Measurements from ENCODE around the gene P2RY6. TPM values are rescaled to one million over a fixed set of nuclear protein-coding genes. Genes with fewer than 3 reads are reported as not detected.

P2RY6 gene
- total RNA-seq, 1 experiment from 2014 or later, result 0.15 TPM

DNA sequence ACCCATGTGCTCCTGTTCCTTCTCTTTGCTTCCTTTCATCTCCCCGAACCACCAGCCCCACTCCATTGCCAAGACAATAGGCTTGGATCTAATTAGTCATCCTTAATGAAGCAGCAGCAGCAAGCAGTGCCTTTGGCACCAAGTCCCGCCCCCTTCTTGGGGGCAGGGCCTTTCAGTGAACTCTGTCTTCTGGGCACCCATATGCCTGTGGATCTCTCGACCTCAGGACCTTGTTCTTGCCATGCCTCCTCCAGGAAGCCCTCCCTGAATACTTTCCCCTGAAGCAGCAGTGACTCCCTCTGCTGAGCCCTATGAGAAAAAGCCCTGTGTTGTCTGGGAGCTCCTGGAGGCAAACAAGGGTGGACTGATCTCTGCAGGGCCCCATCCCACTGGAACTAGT is 68.0 kb downstream of the P2RY6 start:
- Histone ChIP-seq H3K4me1 (ENCODE audit: control insufficient read depth in 1 of 2, insufficient read depth in 2 of 2, low read length in 2 of 2) (peaks cover 5 to 6% of the 10 kb centered on the region in 2 experiments), H3K36me3 (ENCODE audit: control insufficient read depth in 1 of 2, insufficient read depth in 2 of 2, low read length in 2 of 2) (no peaks in the 10 kb centered on the region), H3K9me2 (ENCODE audit: insufficient read depth) (no peaks in the 10 kb centered on the region), H3K9ac (ENCODE audit: low read length) (no peak overlapping the region), H3K79me2 (ENCODE audit: insufficient read depth, low read length) (no peaks in the 10 kb centered on the region), H4K20me1 (ENCODE audit: insufficient read depth) (no peaks in the 10 kb centered on the region), H3K4me3 (replicated peaks in 1 of 2; ENCODE audit: low read depth in 1 of 2, low read length in 2 of 2) (no peak overlapping the region), H3K27ac (ENCODE audit: low read depth, low read length) (no peak overlapping the region), H2AFZ (ENCODE audit: low read depth, low read length, poor library complexity, severe bottlenecking) (no peak overlapping the region), H3K4me2 (ENCODE audit: low read length) (no peak overlapping the region), H3K9me3 (ENCODE audit: control insufficient read depth in 1 of 2, insufficient read depth in 1 of 2, low read depth in 1 of 2, low read length in 2 of 2) (no peaks in the 10 kb centered on the region), H3K27me3 (ENCODE audit: insufficient read depth, low read length) (no peaks in the 10 kb centered on the region)
- ChIA-PET POLR2A (no interaction called here), RAD21 (ENCODE audit: low non-redundant PET in 1 of 2, low total read pairs in 2 of 2, uncharacterized antibody in 2 of 2, unreplicated experiment in 2 of 2) (no interaction called here), CTCF (interaction anchor here (2.7 kb wide), 1 partner anchor 11 kb away, joined by 9 read pairs; no protein-coding TSS in a partner anchor)
- ATAC-seq (no peak), DNase-seq (ENCODE audit: low read depth, low spot score) (no peak)
- no peak for TF ChIP-seq CEBPB (IDR thresholded peaks at IDR 0.05; ENCODE audit: low read depth)
- TF ChIP-seq FOSL1 (IDR thresholded peaks at IDR 0.05; ENCODE audit: low read depth), result no peak
- TF ChIP-seq, protein P1, sequence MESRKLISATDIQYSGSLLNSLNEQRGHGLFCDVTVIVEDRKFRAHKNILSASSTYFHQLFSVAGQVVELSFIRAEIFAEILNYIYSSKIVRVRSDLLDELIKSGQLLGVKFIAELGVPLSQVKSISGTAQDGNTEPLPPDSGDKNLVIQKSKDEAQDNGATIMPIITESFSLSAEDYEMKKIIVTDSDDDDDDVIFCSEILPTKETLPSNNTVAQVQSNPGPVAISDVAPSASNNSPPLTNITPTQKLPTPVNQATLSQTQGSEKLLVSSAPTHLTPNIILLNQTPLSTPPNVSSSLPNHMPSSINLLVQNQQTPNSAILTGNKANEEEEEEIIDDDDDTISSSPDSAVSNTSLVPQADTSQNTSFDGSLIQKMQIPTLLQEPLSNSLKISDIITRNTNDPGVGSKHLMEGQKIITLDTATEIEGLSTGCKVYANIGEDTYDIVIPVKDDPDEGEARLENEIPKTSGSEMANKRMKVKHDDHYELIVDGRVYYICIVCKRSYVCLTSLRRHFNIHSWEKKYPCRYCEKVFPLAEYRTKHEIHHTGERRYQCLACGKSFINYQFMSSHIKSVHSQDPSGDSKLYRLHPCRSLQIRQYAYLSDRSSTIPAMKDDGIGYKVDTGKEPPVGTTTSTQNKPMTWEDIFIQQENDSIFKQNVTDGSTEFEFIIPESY (IDR thresholded peaks at IDR 0.05; ENCODE audit: extremely low read depth, insufficient replicate concordance, low read length), result no peak
- TF ChIP-seq ZFX (IDR thresholded peaks at IDR 0.05), result no peak
- TF ChIP-seq CTCF (IDR thresholded peaks at IDR 0.05 in 2 of 3, conservative IDR thresholded peaks at IDR 0.05 in 1 of 3; ENCODE audit: borderline replicate concordance in 1 of 3, insufficient read depth in 1 of 3, low read depth in 2 of 3, low read length in 2 of 3), result no peak
- TF ChIP-seq, protein P2, sequence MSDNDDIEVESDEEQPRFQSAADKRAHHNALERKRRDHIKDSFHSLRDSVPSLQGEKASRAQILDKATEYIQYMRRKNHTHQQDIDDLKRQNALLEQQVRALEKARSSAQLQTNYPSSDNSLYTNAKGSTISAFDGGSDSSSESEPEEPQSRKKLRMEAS (IDR thresholded peaks at IDR 0.05), result no peak
- TF ChIP-seq EZH2 (IDR thresholded peaks at IDR 0.05), result no peak
- TF ChIP-seq CBX3 (IDR thresholded peaks at IDR 0.05; ENCODE audit: low read depth), result no peak
- no peak for TF ChIP-seq RAD21 (IDR thresholded peaks at IDR 0.05; ENCODE audit: low read depth)
- no peak for TF ChIP-seq TCF7L2 (IDR thresholded peaks at IDR 0.05; ENCODE audit: borderline replicate concordance, extremely low read depth, insufficient read depth, insufficient read length)
- TF ChIP-seq POLR2AphosphoS5 (IDR thresholded peaks at IDR 0.05; ENCODE audit: low read depth, low read length), result no peak
- no peak for TF ChIP-seq POLR2A (IDR thresholded peaks at IDR 0.05; ENCODE audit: borderline replicate concordance, extremely low read depth, insufficient read depth, insufficient read length)
- no peak for TF ChIP-seq YY1 (IDR thresholded peaks at IDR 0.05; ENCODE audit: extremely low read depth, insufficient replicate concordance, low read depth, low read length)
- intact Hi-C loops (cut with micrococcal nuclease), result no loop called here
- no TSS peak for BruUV-seq (replicated peaks)

All from HCT116 (cell line).